Measurements from ENCODE around the gene ACE2. TPM values are rescaled to one million over a fixed set of nuclear protein-coding genes. Genes with fewer than 3 reads are reported as not detected.

The ACE2 gene
- total and polyA plus RNA-seq, 7 donors, result 0.33 to 12.8 (median 4.2) TPM; not detected in 2

Other genes starting within 250 kb of the ACE2 start
- 10 to 100 TPM in 1 of 4 donors, 1 to 10 TPM in 1, under 1 TPM in 2; 0.81 to 11.4 (median 4.8) TPM for gene VEGFD, start 216.5 kb downstream of the ACE2 start, total RNA-seq
- 1 to 10 TPM in 1 of 3 donors, under 1 TPM in 1, not detected in 1; 0.41 to 4.8 TPM for gene VEGFD, start 216.5 kb downstream of the ACE2 start, polyA plus RNA-seq
- gene PIR, start 107.6 kb downstream of the ACE2 start, total RNA-seq, result 10 to 100 TPM in 3 of 4 donors, 1 to 10 TPM in 1; 4.5 to 22.1 (median 15.8) TPM
- gene PIR, start 107.6 kb downstream of the ACE2 start, polyA plus RNA-seq, result 10 to 100 TPM in 2 of 3 donors, 1 to 10 TPM in 1; 6.0 to 11.6 (median 11.4) TPM
- gene BMX, start 100.2 kb downstream of the ACE2 start, total RNA-seq, result 1 to 10 TPM in 3 of 4 donors, under 1 TPM in 1; 0.68 to 3.0 (median 2.1) TPM
- gene BMX, start 100.2 kb downstream of the ACE2 start, polyA plus RNA-seq, result 1 to 10 TPM; 1.4 to 4.8 (median 2.9) TPM
- under 1 TPM in 1 of 4 donors, not detected in 3; 0.33 TPM for gene CLTRN, start 63.8 kb upstream of the ACE2 start, total RNA-seq
- under 1 TPM in 2 of 3 donors, not detected in 1; 0.12 to 0.60 TPM for gene CLTRN, start 63.8 kb upstream of the ACE2 start, polyA plus RNA-seq
- 1 to 10 TPM; 3.9 to 8.6 (median 7.1) TPM for gene CA5B, start 137.3 kb upstream of the ACE2 start, total RNA-seq
- gene CA5B, start 137.3 kb upstream of the ACE2 start, polyA plus RNA-seq, result 1 to 10 TPM in 2 of 3 donors, under 1 TPM in 1; 0.46 to 3.4 (median 1.8) TPM
- 10 to 100 TPM in 2 of 4 donors, 1 to 10 TPM in 2; 6.8 to 13.8 (median 11.8) TPM for gene ZRSR2, start 189.5 kb upstream of the ACE2 start, total RNA-seq
- gene ZRSR2, start 189.5 kb upstream of the ACE2 start, polyA plus RNA-seq, result 10 to 100 TPM in 2 of 3 donors, 1 to 10 TPM in 1; 8.6 to 15.6 (median 12.6) TPM